H1 (cell line): ENCODE measurements around the gene CTAGE4.
"Not testable (repeated sequence)": the region's sequence is repeated elsewhere in the genome, so short reads cannot be mapped to it uniquely, and the experiment has no call there.

Source experiments
- CBX8 ChIP-seq: fragments of 300-800, 300-1000 bp; sonication (generic); IDR thresholded peaks from 2 replicates; pipeline ENCODE4 v1.7.1; 2016; ENCODE audit warnings: low read depth, low read length, borderline replicate concordance
- CEBPB ChIP-seq: IDR thresholded peaks from 2 replicates; pipeline ENCODE4 v1.6.1; 2012; ENCODE audit warnings: low read depth, low read length
- CHD2 ChIP-seq: IDR thresholded peaks from 2 replicates; pipeline ENCODE4 v1.6.1; 2012; ENCODE audit warnings: low read length, improper control_type of control experiment
- CREB1 ChIP-seq: IDR thresholded peaks from 2 replicates; pipeline ENCODE4 v1.6.1; 2012; ENCODE audit warnings: inconsistent platforms
- EZH2 ChIP-seq: fragments of 200-600 bp; sonication (generic); IDR thresholded peaks from 2 replicates; pipeline ENCODE4 v1.7.1; 2012; ENCODE audit warnings: low read depth, mild to moderate bottlenecking, moderate library complexity, low read length, inconsistent platforms; ENCODE audit not compliant: severe bottlenecking
- HDAC2 ChIP-seq, 2 experiments: fragments of 300-600 bp in 1 of 2; sonication (generic) in 1 of 2; IDR thresholded peaks; 2 replicates each; pipeline ENCODE4 v1.6.1; 2011 to 2012; ENCODE audit warnings: low read depth in 2 of 2, low read length in 2 of 2, mild to moderate bottlenecking in 2 of 2, moderate library complexity in 2 of 2, borderline replicate concordance in 1 of 2, inconsistent platforms in 1 of 2
- HDAC6 ChIP-seq: IDR thresholded peaks from one replicate; pipeline ENCODE4 v1.7.1; 2012; ENCODE audit warnings: low read depth, mild to moderate bottlenecking, inconsistent platforms, low read length, moderate library complexity
- POLR2A ChIP-seq, 2 experiments: IDR thresholded peaks; 1 replicate in 1 of 2; 2 replicates in 1 of 2; pipeline ENCODE4 v1.6.1; 2011; ENCODE audit warnings: low read depth in 2 of 2, low read length in 2 of 2, mild to moderate bottlenecking in 2 of 2; ENCODE audit errors: control extremely low read depth in 1 of 2
- POLR2AphosphoS5 ChIP-seq: IDR thresholded peaks from 2 replicates; pipeline ENCODE4 v1.6.1; 2011; ENCODE audit warnings: low read depth, low read length
- RBBP5 ChIP-seq: IDR thresholded peaks from 2 replicates; pipeline ENCODE4 v1.7.1; 2012; ENCODE audit warnings: low read depth, mild to moderate bottlenecking, inconsistent platforms, low read length, moderate library complexity, borderline replicate concordance
- RXRA ChIP-seq: IDR thresholded peaks from 2 replicates; pipeline ENCODE4 v1.6.1; 2011; ENCODE audit warnings: low read depth, mild to moderate bottlenecking, low read length, moderate library complexity; ENCODE audit not compliant: insufficient read depth
- SIN3A ChIP-seq, 2 experiments: IDR thresholded peaks in 1 of 2; conservative IDR thresholded peaks in 1 of 2; 2 replicates each; pipeline ENCODE4 v1.6.1; 2011 to 2012; ENCODE audit warnings: low read length in 2 of 2, improper control_type of control experiment in 1 of 2, low read depth in 1 of 2, mild to moderate bottlenecking in 1 of 2
- TF ChIP-seq, protein P1 (sequence below), 3 experiments: IDR thresholded peaks; 1 replicate in 2 of 3; 2 replicates in 1 of 3; pipeline versions ENCODE4 v1.5.1 to v1.6.1; 2011; ENCODE audit warnings: low read length in 3 of 3, mild to moderate bottlenecking in 3 of 3, inconsistent platforms in 2 of 3, low read depth in 1 of 3, moderate library complexity in 1 of 3; ENCODE audit not compliant: insufficient read depth in 1 of 3; ENCODE audit errors: control extremely low read depth in 1 of 3
- TF ChIP-seq, protein P2 (sequence below): IDR thresholded peaks from 2 replicates; pipeline ENCODE4 v1.6.1; 2012; ENCODE audit warnings: low read length, inconsistent platforms

DNA sequence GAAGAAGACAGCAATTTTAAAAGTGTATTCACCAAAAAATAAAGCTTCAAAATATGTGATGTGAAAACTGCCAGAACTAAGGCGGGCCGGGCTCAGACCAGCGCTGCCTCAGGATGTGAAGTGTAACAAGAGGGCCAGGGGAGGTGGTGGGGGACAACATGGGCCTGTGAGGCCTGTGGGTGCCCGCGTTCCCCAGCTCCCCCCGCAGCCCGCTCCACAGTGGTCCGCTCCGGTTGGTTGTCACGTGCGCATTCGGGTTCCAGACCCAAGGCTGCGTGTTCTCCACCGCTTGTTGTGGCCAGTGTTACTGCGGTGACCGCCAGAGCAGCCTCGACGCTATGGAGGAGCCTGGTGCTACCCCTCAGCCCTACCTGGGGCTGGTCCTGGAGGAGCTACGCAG lies at the start of gene CTAGE4:
- TF ChIP-seq HDAC2 (IDR thresholded peaks at IDR 0.05; ENCODE audit: borderline replicate concordance in 1 of 2, low read depth in 2 of 2, low read length in 2 of 2); CBX8; POLR2A (IDR thresholded peaks at IDR 0.05; ENCODE audit: control extremely low read depth in 1 of 2, low read depth in 2 of 2, low read length in 2 of 2); RBBP5; CREB1; HDAC6; EZH2; CHD2; POLR2AphosphoS5; SIN3A (conservative IDR thresholded peaks at IDR 0.05 in 1 of 2, IDR thresholded peaks at IDR 0.05 in 1 of 2; ENCODE audit: low read depth in 1 of 2, low read length in 2 of 2); CEBPB; RXRA: not testable (repeated sequence)
- TF ChIP-seq, protein P1, sequence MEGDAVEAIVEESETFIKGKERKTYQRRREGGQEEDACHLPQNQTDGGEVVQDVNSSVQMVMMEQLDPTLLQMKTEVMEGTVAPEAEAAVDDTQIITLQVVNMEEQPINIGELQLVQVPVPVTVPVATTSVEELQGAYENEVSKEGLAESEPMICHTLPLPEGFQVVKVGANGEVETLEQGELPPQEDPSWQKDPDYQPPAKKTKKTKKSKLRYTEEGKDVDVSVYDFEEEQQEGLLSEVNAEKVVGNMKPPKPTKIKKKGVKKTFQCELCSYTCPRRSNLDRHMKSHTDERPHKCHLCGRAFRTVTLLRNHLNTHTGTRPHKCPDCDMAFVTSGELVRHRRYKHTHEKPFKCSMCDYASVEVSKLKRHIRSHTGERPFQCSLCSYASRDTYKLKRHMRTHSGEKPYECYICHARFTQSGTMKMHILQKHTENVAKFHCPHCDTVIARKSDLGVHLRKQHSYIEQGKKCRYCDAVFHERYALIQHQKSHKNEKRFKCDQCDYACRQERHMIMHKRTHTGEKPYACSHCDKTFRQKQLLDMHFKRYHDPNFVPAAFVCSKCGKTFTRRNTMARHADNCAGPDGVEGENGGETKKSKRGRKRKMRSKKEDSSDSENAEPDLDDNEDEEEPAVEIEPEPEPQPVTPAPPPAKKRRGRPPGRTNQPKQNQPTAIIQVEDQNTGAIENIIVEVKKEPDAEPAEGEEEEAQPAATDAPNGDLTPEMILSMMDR (IDR thresholded peaks at IDR 0.05; ENCODE audit: control extremely low read depth in 1 of 3, insufficient read depth in 1 of 3, low read depth in 1 of 3, low read length in 3 of 3): not testable (repeated sequence)
- TF ChIP-seq, protein P2, sequence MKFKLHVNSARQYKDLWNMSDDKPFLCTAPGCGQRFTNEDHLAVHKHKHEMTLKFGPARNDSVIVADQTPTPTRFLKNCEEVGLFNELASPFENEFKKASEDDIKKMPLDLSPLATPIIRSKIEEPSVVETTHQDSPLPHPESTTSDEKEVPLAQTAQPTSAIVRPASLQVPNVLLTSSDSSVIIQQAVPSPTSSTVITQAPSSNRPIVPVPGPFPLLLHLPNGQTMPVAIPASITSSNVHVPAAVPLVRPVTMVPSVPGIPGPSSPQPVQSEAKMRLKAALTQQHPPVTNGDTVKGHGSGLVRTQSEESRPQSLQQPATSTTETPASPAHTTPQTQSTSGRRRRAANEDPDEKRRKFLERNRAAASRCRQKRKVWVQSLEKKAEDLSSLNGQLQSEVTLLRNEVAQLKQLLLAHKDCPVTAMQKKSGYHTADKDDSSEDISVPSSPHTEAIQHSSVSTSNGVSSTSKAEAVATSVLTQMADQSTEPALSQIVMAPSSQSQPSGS: not testable (repeated sequence)
